Measurements from ENCODE around the gene PCNP.
"Not testable (repeated sequence)": the region's sequence is repeated elsewhere in the genome, so short reads cannot be mapped to it uniquely, and the experiment has no call there.

The PCNP gene

GRCh38 chr3:101532783-101533602, 41.0 kb upstream of the PCNP start:
- no peak for TF ChIP-seq CTCF (conservative IDR thresholded peaks at IDR 0.05; ENCODE audit: low read depth, low read length)
- H3K4me3 ChIP-seq (ENCODE audit: low read depth, low read length), result no peak overlapping the region
- DNase-seq (ENCODE audit: low read depth), result no peak

- no peak overlapping the region for H3K4me3 ChIP-seq (ENCODE audit: low read depth, low read length)
- no peak for DNase-seq (ENCODE audit: low read depth)
- TF ChIP-seq CTCF (conservative IDR thresholded peaks at IDR 0.05; ENCODE audit: low read depth, low read length), result no peak
Measured at GRCh38 chr3:101533603-101533968, 40.4 kb upstream of the PCNP start.

GRCh38 chr3:101535221-101535620, 38.8 kb upstream of the PCNP start:
- no peak for DNase-seq (ENCODE audit: low read depth)
- no peak for TF ChIP-seq CTCF (conservative IDR thresholded peaks at IDR 0.05; ENCODE audit: low read depth, low read length)
- H3K4me3 ChIP-seq (ENCODE audit: low read depth, low read length), result no peak overlapping the region

- no peak overlapping the region for H3K4me3 ChIP-seq (ENCODE audit: low read depth, low read length)
- no peak for DNase-seq (ENCODE audit: low read depth)
- no peak for TF ChIP-seq CTCF (conservative IDR thresholded peaks at IDR 0.05; ENCODE audit: low read depth, low read length)
Measured at GRCh38 chr3:101536266-101536665, 37.7 kb upstream of the PCNP start.

GRCh38 chr3:101536955-101537354, 37.0 kb upstream of the PCNP start:
- DNase-seq (ENCODE audit: low read depth); H3K4me3 ChIP-seq (ENCODE audit: low read depth, low read length): not testable (repeated sequence)

GRCh38 chr3:101542957-101543356, 31.0 kb upstream of the PCNP start:
- no peak for TF ChIP-seq CTCF (conservative IDR thresholded peaks at IDR 0.05; ENCODE audit: low read depth, low read length)
- DNase-seq (ENCODE audit: low read depth), result no peak
- no peak overlapping the region for H3K4me3 ChIP-seq (ENCODE audit: low read depth, low read length)

GRCh38 chr3:101544161-101544850, 29.7 kb upstream of the PCNP start:
- TF ChIP-seq CTCF (conservative IDR thresholded peaks at IDR 0.05; ENCODE audit: low read depth, low read length), result peak; percentile 29
- DNase-seq (ENCODE audit: low read depth), result peak; percentile 13

More at GRCh38 chr3:101544161-101544850, 29.7 kb upstream of the PCNP start:
- H3K4me3 ChIP-seq (ENCODE audit: low read depth, low read length), result no peak overlapping the region

All from choroid plexus epithelial cell (primary cell).